IMR-90 (cell line): ENCODE data around the gene ANKRD16. TPM values are rescaled to one million over a fixed set of nuclear protein-coding genes. Genes with fewer than 3 reads are reported as not detected.
"Not testable (repeated sequence)": the region's sequence is repeated elsewhere in the genome, so short reads cannot be mapped to it uniquely, and the experiment has no call there.

ENCODE experiments used
- ATAC-seq: fragments of 200-7000 bp; cut with Tn5 transposase; 2 replicates; pipeline ENCODE4 v1.9.1; 2020; ENCODE audit warnings: low read depth, mild to moderate bottlenecking, moderate library complexity
- BruUV-seq: library from RNA; stranded (reverse); fragments of 400-500 nt; replicated peaks from 2 replicates; lab custom pipeline; 2021; lab: Mats Ljungman, UMichigan
- CTCF ChIA-PET: fragments of 300-600 bp; formaldehyde crosslinking; extraction: SDS; loops from one replicate; lab custom pipeline; 2021; ENCODE audit warnings: antibody characterized with exemption; lab: Yijun Ruan, JAX
- POLR2A ChIA-PET: fragments of 300-600 bp; sonication (Branson Sonifier 250); formaldehyde crosslinking; loops from one replicate; lab custom pipeline; 2022; ENCODE audit warnings: antibody characterized with exemption; ENCODE audit not compliant: unreplicated experiment; lab: Charles Lee
- DNase-seq: peaks from one replicate; pipeline ENCODE4 v3.0.0; 2013
- H2AFZ ChIP-seq: replicated peaks from 2 replicates; pipeline ENCODE3; 2013; ENCODE audit warnings: low read length, mild to moderate bottlenecking; ENCODE audit not compliant: poor library complexity
- H2AK5ac ChIP-seq: 2 replicates; pipeline ENCODE4 v1.6.1; 2013; ENCODE audit warnings: low read depth, low read length, inconsistent platforms
- H2AK9ac ChIP-seq: replicated peaks from 2 replicates; pipeline ENCODE3; 2013; ENCODE audit warnings: mild to moderate bottlenecking, low read depth, low read length, moderate library complexity; ENCODE audit not compliant: poor library complexity
- H2BK120ac ChIP-seq: 2 replicates; pipeline ENCODE4 v1.6.1; 2013; ENCODE audit warnings: low read depth, low read length, inconsistent platforms
- H2BK15ac ChIP-seq: 3 replicates; pipeline ENCODE4 v1.6.1; 2013; ENCODE audit warnings: low read depth, low read length, inconsistent platforms
- H2BK20ac ChIP-seq: 2 replicates; pipeline ENCODE4 v1.6.1; 2013; ENCODE audit warnings: low read depth, mild to moderate bottlenecking, inconsistent platforms, low read length, moderate library complexity
- H2BK5ac ChIP-seq: 2 replicates; pipeline ENCODE4 v1.6.1; 2013; ENCODE audit warnings: mild to moderate bottlenecking, low read depth, low read length, inconsistent platforms; ENCODE audit not compliant: poor library complexity, severe bottlenecking
- H3K14ac ChIP-seq: replicated peaks from 2 replicates; pipeline ENCODE4 v1.6.1; 2013; ENCODE audit warnings: low read depth, low read length, inconsistent platforms
- H3K18ac ChIP-seq: 2 replicates; pipeline ENCODE4 v1.6.1; 2013; ENCODE audit warnings: low read depth, low read length, control low read depth
- H3K23ac ChIP-seq: 2 replicates; pipeline ENCODE4 v1.6.1; 2013; ENCODE audit warnings: low read depth, low read length, inconsistent platforms
- H3K27ac ChIP-seq: 2 replicates; pipeline ENCODE4 v1.5.1; 2013; ENCODE audit warnings: mild to moderate bottlenecking, control low read depth, low read length; ENCODE audit not compliant: insufficient read depth
- H3K27me3 ChIP-seq: 2 replicates; pipeline ENCODE4 v1.6.1; 2013; ENCODE audit warnings: low read length; ENCODE audit not compliant: control insufficient read depth, insufficient read depth
- H3K36me3 ChIP-seq: 2 replicates; pipeline ENCODE4 v1.6.1; 2013; ENCODE audit warnings: low read length, mixed read lengths; ENCODE audit not compliant: control insufficient read depth, insufficient read depth
- H3K4ac ChIP-seq: 2 replicates; pipeline ENCODE4 v1.6.1; 2013; ENCODE audit warnings: low read depth, low read length, inconsistent platforms
- H3K4me1 ChIP-seq: 2 replicates; pipeline ENCODE4 v1.6.1; 2013; ENCODE audit warnings: low read length, mixed read lengths; ENCODE audit not compliant: control insufficient read depth, insufficient read depth
- H3K4me2 ChIP-seq: 2 replicates; pipeline ENCODE4 v1.6.1; 2013; ENCODE audit warnings: low read depth, mild to moderate bottlenecking, control low read depth, low read length, moderate library complexity
- H3K4me3 ChIP-seq: 2 replicates; pipeline ENCODE4 v1.5.1; 2013; ENCODE audit warnings: low read depth, mild to moderate bottlenecking, control low read depth, low read length, moderate library complexity; ENCODE audit not compliant: insufficient read depth
- H3K56ac ChIP-seq: 2 replicates; pipeline ENCODE4 v1.6.1; 2013; ENCODE audit warnings: low read length, inconsistent platforms; ENCODE audit not compliant: insufficient read depth; ENCODE audit errors: extremely low read depth
- H3K79me1 ChIP-seq, 2 experiments: 2 replicates each; pipeline ENCODE4 v1.6.1; 2013; ENCODE audit warnings: low read length in 2 of 2, inconsistent platforms in 1 of 2, low read depth in 1 of 2
- H3K9ac ChIP-seq: 2 replicates; pipeline ENCODE4 v1.6.1; 2013; ENCODE audit warnings: low read depth, low read length, control low read depth
- H3K9me1 ChIP-seq: 2 replicates; pipeline ENCODE4 v1.6.1; 2013; ENCODE audit warnings: low read length, inconsistent platforms; ENCODE audit not compliant: insufficient read depth
- H3K9me3 ChIP-seq: 2 replicates; pipeline ENCODE4 v1.6.1; 2013; ENCODE audit warnings: low read length; ENCODE audit not compliant: control insufficient read depth, insufficient read depth
- H4K20me1 ChIP-seq: 2 replicates; pipeline ENCODE4 v1.6.1; 2013; ENCODE audit warnings: low read length, inconsistent platforms; ENCODE audit not compliant: insufficient read depth
- H4K5ac ChIP-seq: 2 replicates; pipeline ENCODE4 v1.6.1; 2013; ENCODE audit warnings: mild to moderate bottlenecking, low read depth, low read length, control low read depth
- H4K8ac ChIP-seq, 2 experiments: 2 replicates each; pipeline ENCODE4 v1.6.1; 2013; ENCODE audit warnings: low read depth in 2 of 2, low read length in 2 of 2, control low read depth in 1 of 2, inconsistent platforms in 1 of 2
- H4K91ac ChIP-seq: 2 replicates; pipeline ENCODE4 v1.6.1; 2013; ENCODE audit warnings: low read depth, low read length, inconsistent platforms; ENCODE audit not compliant: insufficient read depth
- WGBS, 2 experiments: methylation state at CpG; one replicate each; pipeline versions ENCODE4 v1.1.5 to v1.1.7; 2013; ENCODE audit warnings: missing lambda C conversion rate in 2 of 2; ENCODE audit not compliant: insufficient read length in 1 of 2; ENCODE audit errors: extremely low coverage in 2 of 2; 5-methylcytosine and 5-hydroxymethylcytosine counted together
- dilution Hi-C: fragments of 300-500 bp; cut with HindIII; formaldehyde crosslinking; loops from one replicate; pipeline ENCODE4 v1.14.3; 2018; ENCODE audit warnings: low sequenced_read_pairs; ENCODE audit not compliant: unreplicated experiment
- in situ Hi-C: fragments of 300-500 bp; cut with MboI; formaldehyde crosslinking; loops from 3 replicates; pipeline ENCODE4 v1.14.3; 2019; ENCODE audit warnings: low sequenced_read_pairs, inconsistent platforms, mixed read lengths
- intact Hi-C: fragments of 100-400 bp; cut with micrococcal nuclease; formaldehyde crosslinking; loops from 2 replicates; pipeline ENCODE4 v1.10.0; 2022
- polyA plus RNA-seq, 3 experiments: library from polyadenylated mRNA; depleted of rRNA; stranded (reverse); fragments of >200 nt; gene quantifications; 2 replicates each; pipeline ENCODE4 v1.2.3, GENCODE V29; 2012; ENCODE audit warnings: low replicate concordance in 1 of 3
- total RNA-seq: library from RNA; depleted of rRNA; stranded (reverse); fragments of >200 nt; gene quantifications from 2 replicates; pipeline ENCODE4 v1.2.3, GENCODE V29; 2012

Gene ANKRD16
- total and polyA plus RNA-seq, 2 of the 4 experiments (the other 2 are of a cell fraction): 5.1 to 5.7 TPM

DNA sequence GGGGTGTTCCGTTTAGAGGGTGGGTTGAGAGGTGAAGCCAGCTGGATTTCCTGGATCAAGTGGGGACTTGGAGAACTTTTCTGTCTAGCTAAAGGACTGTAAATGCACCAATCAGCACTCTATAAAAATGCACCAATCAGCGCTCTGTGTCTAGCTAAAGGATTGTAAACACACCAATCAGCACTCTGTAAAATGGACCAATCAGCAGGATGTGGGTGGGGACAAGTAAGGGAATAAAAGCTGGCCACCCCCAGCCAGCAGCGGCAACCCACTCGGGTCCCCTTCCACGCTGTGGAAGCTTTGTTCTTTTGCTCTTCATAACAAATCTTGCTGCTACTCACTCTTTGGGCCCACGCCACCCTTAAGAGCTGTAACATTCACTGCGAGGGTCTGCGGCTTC lies 21.3 kb downstream of the ANKRD16 start:
- H4K8ac ChIP-seq, BruUV-seq, H2BK120ac ChIP-seq, H3K18ac ChIP-seq, H2BK15ac ChIP-seq, H3K27me3 ChIP-seq, DNase-seq, H3K9ac ChIP-seq, H4K91ac ChIP-seq, H3K14ac ChIP-seq, H3K23ac ChIP-seq, H3K79me1 ChIP-seq, intact Hi-C loops, H2AK5ac ChIP-seq, H3K4me1 ChIP-seq, H3K4me3 ChIP-seq, H3K9me1 ChIP-seq, H2AFZ ChIP-seq, H3K36me3 ChIP-seq, H3K4me2 ChIP-seq, H2BK5ac ChIP-seq, H4K5ac ChIP-seq, H3K4ac ChIP-seq, H4K20me1 ChIP-seq, H2AK9ac ChIP-seq, dilution Hi-C loops, H3K56ac ChIP-seq, H3K9me3 ChIP-seq, ATAC-seq, H3K27ac ChIP-seq, H2BK20ac ChIP-seq: not testable (repeated sequence)
- POLR2A ChIA-PET: interaction anchor here (0.6 kb wide), 1 partner anchor 76 kb away, joined by 3 read pairs; no protein-coding TSS in a partner anchor
- CTCF ChIA-PET: interaction anchor here (0.8 kb wide), 1 partner anchor 9 kb away, joined by 4 read pairs; no protein-coding TSS in a partner anchor
- WGBS, 2 experiments: no CpG with 5 or more reads among the region's 8 CpGs
- in situ Hi-C loops: loop anchor here (25.0 kb wide), 2 partner anchors 406 to 1031 kb away; partner anchors contain the start of gene AKR1E2

DNA sequence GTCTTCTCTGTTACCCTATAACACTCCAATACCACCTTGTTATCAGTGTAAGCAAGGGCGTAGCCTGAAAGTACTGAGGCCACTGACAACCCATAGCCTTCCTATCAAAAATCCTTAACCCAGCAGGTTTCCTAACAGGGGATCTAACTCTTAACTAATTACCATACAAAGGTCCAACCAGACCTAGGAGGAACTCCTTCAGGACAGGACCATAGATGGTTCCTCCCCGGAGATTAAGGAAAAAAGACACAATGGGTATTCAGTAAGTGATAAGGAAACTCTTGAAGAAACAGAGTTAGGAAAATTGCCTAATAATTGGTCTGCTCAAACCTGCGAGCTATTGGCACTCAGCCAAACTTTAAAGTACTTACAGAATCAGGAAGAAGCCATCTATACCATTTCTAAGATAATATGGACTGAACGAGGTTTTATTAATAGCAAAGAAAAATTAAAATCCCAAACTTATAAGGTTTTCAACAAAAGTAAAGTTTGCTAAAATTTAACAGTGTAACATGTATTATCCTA lies 22.5 kb downstream of the ANKRD16 start:
- H2BK15ac ChIP-seq, H3K27me3 ChIP-seq, H3K18ac ChIP-seq, H3K4me1 ChIP-seq, ATAC-seq, H3K4me2 ChIP-seq, H2AK5ac ChIP-seq, H3K4me3 ChIP-seq, H2BK5ac ChIP-seq, H3K9ac ChIP-seq, H2AK9ac ChIP-seq, H3K56ac ChIP-seq, H4K8ac ChIP-seq, H4K91ac ChIP-seq, DNase-seq, dilution Hi-C loops, H3K27ac ChIP-seq, H2BK120ac ChIP-seq, H3K79me1 ChIP-seq, POLR2A ChIA-PET, intact Hi-C loops, BruUV-seq, CTCF ChIA-PET, H4K20me1 ChIP-seq, H3K36me3 ChIP-seq, H2BK20ac ChIP-seq, H3K9me3 ChIP-seq, H3K23ac ChIP-seq, H3K14ac ChIP-seq, H2AFZ ChIP-seq, H4K5ac ChIP-seq, H3K9me1 ChIP-seq, H3K4ac ChIP-seq: not testable (repeated sequence)
- in situ Hi-C loops: loop anchor here (25.0 kb wide), 2 partner anchors 405 to 1030 kb away; partner anchors contain the start of gene AKR1E2
- no CpG with 5 or more reads among the region's 4 CpGs for WGBS, 2 experiments
